OCI-LY7 (cell line): ENCODE measurements around the gene GPR75. TPM values are rescaled to one million over a fixed set of nuclear protein-coding genes. Genes with fewer than 3 reads are reported as not detected.

Source experiments
- BruUV-seq: library from RNA; stranded (reverse); fragments of 400-500 nt; replicated peaks from 2 replicates; lab custom pipeline; 2021; lab: Mats Ljungman, UMichigan
- CTCF ChIA-PET: fragments of 300-600 bp; sonication (Branson Sonifier 250); formaldehyde crosslinking; loops from one replicate; lab custom pipeline; 2022; ENCODE audit warnings: antibody characterized with exemption; ENCODE audit not compliant: unreplicated experiment; lab: Charles Lee
- POLR2A ChIA-PET: fragments of 300-600 bp; sonication (Branson Sonifier 250); formaldehyde crosslinking; loops from one replicate; lab custom pipeline; 2022; ENCODE audit warnings: antibody characterized with exemption; lab: Charles Lee
- DNase-seq: peaks from one replicate; pipeline ENCODE4 v3.0.0-alpha.2; 2015; ENCODE audit warnings: low spot score
- H2AFZ ChIP-seq: fragments of 200-600 bp; sonication (generic), shearing (Covaris generic); 2 replicates; pipeline ENCODE4 v1.6.1; 2014; ENCODE audit warnings: mild to moderate bottlenecking, antibody characterized with exemption, low read length, moderate library complexity
- H3K27ac ChIP-seq: fragments of 200-600 bp; sonication (generic); 2 replicates; pipeline ENCODE4 v1.5.1; 2014; ENCODE audit warnings: mixed run types, low read depth, mild to moderate bottlenecking, moderate library complexity, low read length, inconsistent platforms; ENCODE audit not compliant: poor library complexity, severe bottlenecking
- H3K36me3 ChIP-seq: fragments of 200-600 bp; sonication (generic); 2 replicates; pipeline ENCODE4 v1.6.1; 2014; ENCODE audit warnings: mild to moderate bottlenecking, antibody characterized with exemption, low read length, moderate library complexity, mixed read lengths; ENCODE audit not compliant: insufficient read depth
- H3K4me1 ChIP-seq: fragments of 200-600 bp; sonication (generic); 2 replicates; pipeline ENCODE4 v1.5.1; 2014; ENCODE audit warnings: mild to moderate bottlenecking, low read length; ENCODE audit not compliant: insufficient read depth, poor library complexity, severe bottlenecking
- H3K4me2 ChIP-seq: fragments of 200-600 bp; sonication (generic); 2 replicates; pipeline ENCODE4 v1.6.1; 2014; ENCODE audit warnings: mild to moderate bottlenecking, low read length
- H3K4me3 ChIP-seq: fragments of 200-600 bp; sonication (generic); 2 replicates; pipeline ENCODE4 v1.5.1; 2014; ENCODE audit warnings: mild to moderate bottlenecking, low read depth, low read length; ENCODE audit not compliant: poor library complexity, severe bottlenecking
- H3K79me2 ChIP-seq: fragments of 200-600 bp; sonication (generic); 2 replicates; pipeline ENCODE4 v1.6.1; 2016; ENCODE audit warnings: low read depth, mild to moderate bottlenecking, low read length, moderate library complexity, mixed read lengths; ENCODE audit not compliant: insufficient read depth
- H3K9me2 ChIP-seq: fragments of 200-600 bp; sonication (generic); 2 replicates; pipeline ENCODE4 v1.6.1; 2016; ENCODE audit warnings: mild to moderate bottlenecking, low read length, mixed read lengths; ENCODE audit not compliant: insufficient read depth
- H3K9me3 ChIP-seq: fragments of 200-600 bp; sonication (generic); 2 replicates; pipeline ENCODE4 v1.6.1; 2014; ENCODE audit warnings: mild to moderate bottlenecking, mixed run types, low read length, mixed read lengths
- H4K20me1 ChIP-seq: fragments of 200-600 bp; sonication (generic); 2 replicates; pipeline ENCODE4 v1.6.1; 2014; ENCODE audit warnings: mild to moderate bottlenecking, antibody characterized with exemption, low read length, moderate library complexity, mixed read lengths; ENCODE audit not compliant: insufficient read depth
- CTCF ChIP-seq: fragments of 200-600 bp; sonication (generic); conservative IDR thresholded peaks from 2 replicates; pipeline ENCODE4 v1.5.1; 2014; ENCODE audit warnings: mild to moderate bottlenecking, antibody characterized with exemption, low read length, moderate library complexity, mixed read lengths
- EZH2phosphoT487 ChIP-seq: fragments of 200-600 bp; sonication (generic); IDR thresholded peaks from 2 replicates; pipeline ENCODE4 v1.6.1; 2018; ENCODE audit warnings: low read depth, borderline replicate concordance, mild to moderate bottlenecking, mixed run types, antibody characterized with exemption, low read length, moderate library complexity, mixed read lengths
- intact Hi-C: fragments of 100-400 bp; cut with micrococcal nuclease; formaldehyde crosslinking; loops from one replicate; pipeline ENCODE4 v1.10.0; 2022; ENCODE audit not compliant: unreplicated experiment
- total RNA-seq, 2 experiments: library from RNA; depleted of rRNA in 1 of 2; stranded (reverse); fragments of >200 nt in 1 of 2; shearing (Covaris generic) in 1 of 2; gene quantifications; 2 replicates each; pipeline ENCODE4 v1.2.3, GENCODE V29; 2014 to 2022

GPR75 gene
- total RNA-seq, 2 experiments from 2014 or later: 4.8 to 5.7 TPM

GRCh38 chr2:53867773-53868172 is 8.0 kb upstream of the GPR75 start:
- no peaks in the 10 kb centered on the region for H3K79me2 ChIP-seq
- H2AFZ ChIP-seq: no peak overlapping the region
- no peaks in the 10 kb centered on the region for H3K9me3 ChIP-seq
- H3K4me3 ChIP-seq: no peak overlapping the region
- TF ChIP-seq CTCF (no peak), EZH2phosphoT487 (no peak)
- no TSS peak for BruUV-seq
- H3K4me1 ChIP-seq: no peaks in the 10 kb centered on the region
- intact Hi-C loops: no loop called here
- no peaks in the 10 kb centered on the region for H3K9me2 ChIP-seq
- no peaks in the 10 kb centered on the region for H4K20me1 ChIP-seq
- H3K36me3 ChIP-seq: peaks cover 85% of the 10 kb centered on the region
- no peak overlapping the region for H3K27ac ChIP-seq
- ChIA-PET CTCF (no interaction called here), POLR2A (interaction anchor here (0.6 to 0.9 kb wide), 3 partner anchors 91 to 268 kb away, joined by 3 to 4 read pairs (median 4); no protein-coding TSS in a partner anchor)
- no peak for DNase-seq
- H3K4me2 ChIP-seq: no peak overlapping the region

DNA sequence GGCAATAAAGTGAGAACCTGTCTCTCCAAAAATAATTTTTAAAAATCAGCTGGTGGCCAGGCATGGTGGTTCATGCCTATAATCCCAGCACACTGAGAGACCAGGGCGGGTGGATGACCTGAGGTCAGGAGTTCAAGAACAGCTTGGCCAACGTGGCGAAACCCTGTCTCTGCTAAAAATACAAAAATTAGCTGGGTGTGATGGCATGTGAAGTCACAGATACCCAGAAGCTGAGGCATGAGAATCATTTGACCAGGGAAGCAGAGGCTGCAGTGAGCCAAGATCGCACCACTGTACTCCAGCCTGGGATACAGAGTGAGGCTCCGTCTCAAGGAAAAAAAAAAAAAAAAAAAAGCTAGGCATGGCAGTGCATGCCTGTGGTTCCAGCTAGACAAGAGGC is 7.4 kb upstream of the GPR75 start:
- peaks cover 82% of the 10 kb centered on the region for H3K36me3 ChIP-seq
- ChIA-PET CTCF (no interaction called here), POLR2A (interaction anchor here (0.6 to 0.9 kb wide), 3 partner anchors 92 to 268 kb away, joined by 3 to 4 read pairs (median 4); no protein-coding TSS in a partner anchor)
- no peak overlapping the region for H3K4me3 ChIP-seq
- no peaks in the 10 kb centered on the region for H4K20me1 ChIP-seq
- H3K9me2 ChIP-seq: no peaks in the 10 kb centered on the region
- no peak for DNase-seq
- no peak overlapping the region for H2AFZ ChIP-seq
- H3K4me1 ChIP-seq: no peaks in the 10 kb centered on the region
- H3K9me3 ChIP-seq: no peaks in the 10 kb centered on the region
- no peak for TF ChIP-seq EZH2phosphoT487
- TF ChIP-seq CTCF: no peak
- no TSS peak for BruUV-seq
- no peak overlapping the region for H3K27ac ChIP-seq
- intact Hi-C loops: no loop called here
- H3K79me2 ChIP-seq: no peaks in the 10 kb centered on the region
- H3K4me2 ChIP-seq: no peak overlapping the region

DNA sequence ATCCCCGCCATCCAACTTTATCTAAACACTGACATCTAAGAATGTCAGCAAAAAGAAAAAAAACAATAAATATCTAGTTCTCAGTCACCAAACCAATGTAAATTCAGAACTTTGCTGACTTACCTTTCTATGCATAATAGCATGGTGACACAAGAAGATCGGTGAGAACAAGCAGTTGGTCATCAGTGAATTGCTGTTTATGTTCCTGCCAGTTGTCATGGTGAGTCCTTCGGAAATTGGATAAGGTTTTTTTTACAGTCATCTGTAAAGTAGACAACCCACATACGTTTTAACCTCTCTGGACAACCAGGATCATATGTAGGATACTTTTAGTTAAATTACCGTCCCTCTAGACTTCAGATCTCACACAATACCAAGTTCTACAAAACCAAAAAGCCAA is 6.2 kb upstream of the GPR75 start:
- H2AFZ ChIP-seq: no peak overlapping the region
- no peaks in the 10 kb centered on the region for H4K20me1 ChIP-seq
- no peaks in the 10 kb centered on the region for H3K9me3 ChIP-seq
- no peak overlapping the region for H3K4me3 ChIP-seq
- H3K4me1 ChIP-seq: no peaks in the 10 kb centered on the region
- CTCF ChIA-PET: no interaction called here
- no TSS peak for BruUV-seq
- H3K79me2 ChIP-seq: no peaks in the 10 kb centered on the region
- TF ChIP-seq EZH2phosphoT487: no peak
- TF ChIP-seq CTCF: no peak
- intact Hi-C loops: no loop called here
- no peak overlapping the region for H3K4me2 ChIP-seq
- POLR2A ChIA-PET: no interaction called here
- H3K9me2 ChIP-seq: no peaks in the 10 kb centered on the region
- DNase-seq: no peak
- H3K27ac ChIP-seq: no peak overlapping the region
- H3K36me3 ChIP-seq: peaks cover 77% of the 10 kb centered on the region
